ENCODE data around the gene RBP3. TPM values are rescaled to one million over a fixed set of nuclear protein-coding genes. Genes with fewer than 3 reads are reported as not detected.
A peak's percentile ranks its signal among the peaks of the same experiment; 100 is the strongest.

Gene RBP3
- total RNA-seq, 3 donors from 2014 or later = not detected

- no peaks in the 10 kb centered on the region for H3K9me3 Mint-ChIP-seq
- peaks cover 11% of the 10 kb centered on the region for H3K27me3 Mint-ChIP-seq (ENCODE audit: low read depth)
- DNase-seq (no peak), ATAC-seq (no peak)
- no peaks in the 10 kb centered on the region for H3K4me1 Mint-ChIP-seq (ENCODE audit: low read depth)
- H3K4me3 Mint-ChIP-seq = no peak overlapping the region
- no peaks in the 10 kb centered on the region for H3K36me3 Mint-ChIP-seq (ENCODE audit: insufficient read depth)
Observed at GRCh38 chr10:47336387-47337134, 11.6 kb upstream of the RBP3 start.

- no peak for ATAC-seq
- H3K27me3 Mint-ChIP-seq (ENCODE audit: low read depth) = peaks cover 11% of the 10 kb centered on the region
- DNase-seq = no peak
- H3K36me3 Mint-ChIP-seq (ENCODE audit: insufficient read depth) = no peaks in the 10 kb centered on the region
- no peaks in the 10 kb centered on the region for H3K4me1 Mint-ChIP-seq (ENCODE audit: low read depth)
- no peaks in the 10 kb centered on the region for H3K9me3 Mint-ChIP-seq
- H3K4me3 Mint-ChIP-seq = no peak overlapping the region
Observed at GRCh38 chr10:47337310-47337709, 10.9 kb upstream of the RBP3 start.

- ATAC-seq (no peak), DNase-seq (no peak)
- Mint-ChIP-seq H3K36me3 (ENCODE audit: insufficient read depth) (no peaks in the 10 kb centered on the region), H3K9me3 (no peaks in the 10 kb centered on the region), H3K4me1 (ENCODE audit: low read depth) (no peaks in the 10 kb centered on the region), H3K27me3 (ENCODE audit: low read depth) (peaks cover 11% of the 10 kb centered on the region), H3K4me3 (no peak overlapping the region)
Observed at GRCh38 chr10:47339186-47339735, 8.9 kb upstream of the RBP3 start.

GRCh38 chr10:47339759-47340607, 8.2 kb upstream of the RBP3 start:
- H3K4me1 Mint-ChIP-seq (ENCODE audit: low read depth) = no peaks in the 10 kb centered on the region
- H3K9me3 Mint-ChIP-seq = no peaks in the 10 kb centered on the region
- no peak for DNase-seq
- no peak for ATAC-seq
- H3K36me3 Mint-ChIP-seq (ENCODE audit: insufficient read depth) = no peaks in the 10 kb centered on the region
- H3K27me3 Mint-ChIP-seq (ENCODE audit: low read depth) = peaks cover 11% of the 10 kb centered on the region
- no peak overlapping the region for H3K4me3 Mint-ChIP-seq

GRCh38 chr10:47340608-47341170, 7.5 kb upstream of the RBP3 start:
- Mint-ChIP-seq H3K4me3 (no peak overlapping the region), H3K4me1 (ENCODE audit: low read depth) (no peaks in the 10 kb centered on the region), H3K27me3 (ENCODE audit: low read depth) (peaks cover 7% of the 10 kb centered on the region), H3K9me3 (no peaks in the 10 kb centered on the region), H3K36me3 (ENCODE audit: insufficient read depth) (no peaks in the 10 kb centered on the region)
- ATAC-seq = peak; percentile 55 to 66
- peak; percentile 73 for DNase-seq

- H3K36me3 Mint-ChIP-seq (ENCODE audit: insufficient read depth) = no peaks in the 10 kb centered on the region
- H3K27me3 Mint-ChIP-seq (ENCODE audit: low read depth) = peaks cover 4% of the 10 kb centered on the region
- ATAC-seq (no peak), DNase-seq (no peak)
- no peak overlapping the region for H3K4me3 Mint-ChIP-seq
- H3K9me3 Mint-ChIP-seq = no peaks in the 10 kb centered on the region
- no peaks in the 10 kb centered on the region for H3K4me1 Mint-ChIP-seq (ENCODE audit: low read depth)
Observed at GRCh38 chr10:47344996-47345870, 2.9 kb upstream of the RBP3 start.

GRCh38 chr10:47346581-47347302, 1.4 kb upstream of the RBP3 start:
- Mint-ChIP-seq H3K4me1 (ENCODE audit: low read depth) (no peaks in the 10 kb centered on the region), H3K4me3 (no peak overlapping the region), H3K27me3 (ENCODE audit: low read depth) (no peaks in the 10 kb centered on the region), H3K36me3 (ENCODE audit: insufficient read depth) (no peaks in the 10 kb centered on the region), H3K9me3 (no peaks in the 10 kb centered on the region)
- DNase-seq (no peak), ATAC-seq (no peak)

GRCh38 chr10:47347303-47347675, 874 bp upstream of the RBP3 start:
- DNase-seq = no peak
- Mint-ChIP-seq H3K4me3 (no peak overlapping the region), H3K36me3 (ENCODE audit: insufficient read depth) (no peaks in the 10 kb centered on the region), H3K9me3 (no peaks in the 10 kb centered on the region), H3K27me3 (ENCODE audit: low read depth) (no peaks in the 10 kb centered on the region), H3K4me1 (ENCODE audit: low read depth) (no peaks in the 10 kb centered on the region)
- no peak for ATAC-seq

- ATAC-seq (no peak), DNase-seq (no peak)
- Mint-ChIP-seq H3K9me3 (no peaks in the 10 kb centered on the region), H3K36me3 (ENCODE audit: insufficient read depth) (no peaks in the 10 kb centered on the region), H3K4me1 (ENCODE audit: low read depth) (no peaks in the 10 kb centered on the region), H3K27me3 (ENCODE audit: low read depth) (no peaks in the 10 kb centered on the region), H3K4me3 (no peak overlapping the region)
Observed at GRCh38 chr10:47348661-47349470, 703 bp downstream of the RBP3 start.

GRCh38 chr10:47349516-47349915, 1.4 kb downstream of the RBP3 start:
- no peaks in the 10 kb centered on the region for H3K27me3 Mint-ChIP-seq (ENCODE audit: low read depth)

GRCh38 chr10:47349941-47350371, 1.8 kb downstream of the RBP3 start:
- H3K27me3 Mint-ChIP-seq (ENCODE audit: low read depth) = no peaks in the 10 kb centered on the region
- no peak overlapping the region for H3K4me3 Mint-ChIP-seq
- no peaks in the 10 kb centered on the region for H3K4me1 Mint-ChIP-seq (ENCODE audit: low read depth)
- no peaks in the 10 kb centered on the region for H3K36me3 Mint-ChIP-seq (ENCODE audit: insufficient read depth)
- ATAC-seq (no peak), DNase-seq (no peak)
- no peaks in the 10 kb centered on the region for H3K9me3 Mint-ChIP-seq

More at GRCh38 chr10:47349516-47349915, 1.4 kb downstream of the RBP3 start:
- no peaks in the 10 kb centered on the region for H3K36me3 Mint-ChIP-seq (ENCODE audit: insufficient read depth)
- H3K4me1 Mint-ChIP-seq (ENCODE audit: low read depth) = no peaks in the 10 kb centered on the region
- no peak for DNase-seq
- H3K9me3 Mint-ChIP-seq = no peaks in the 10 kb centered on the region
- ATAC-seq = no peak
- no peak overlapping the region for H3K4me3 Mint-ChIP-seq

GRCh38 chr10:47350671-47351640, 2.8 kb downstream of the RBP3 start:
- Mint-ChIP-seq H3K4me1 (ENCODE audit: low read depth) (no peaks in the 10 kb centered on the region), H3K27me3 (ENCODE audit: low read depth) (no peaks in the 10 kb centered on the region), H3K36me3 (ENCODE audit: insufficient read depth) (no peaks in the 10 kb centered on the region), H3K9me3 (no peaks in the 10 kb centered on the region), H3K4me3 (no peak overlapping the region)
- ATAC-seq (no peak), DNase-seq (no peak)
